Measurements from ENCODE around the gene CYP4Z1.
"Not testable (repeated sequence)": the region's sequence is repeated elsewhere in the genome, so short reads cannot be mapped to it uniquely, and the experiment has no call there.

CYP4Z1 gene, protein sequence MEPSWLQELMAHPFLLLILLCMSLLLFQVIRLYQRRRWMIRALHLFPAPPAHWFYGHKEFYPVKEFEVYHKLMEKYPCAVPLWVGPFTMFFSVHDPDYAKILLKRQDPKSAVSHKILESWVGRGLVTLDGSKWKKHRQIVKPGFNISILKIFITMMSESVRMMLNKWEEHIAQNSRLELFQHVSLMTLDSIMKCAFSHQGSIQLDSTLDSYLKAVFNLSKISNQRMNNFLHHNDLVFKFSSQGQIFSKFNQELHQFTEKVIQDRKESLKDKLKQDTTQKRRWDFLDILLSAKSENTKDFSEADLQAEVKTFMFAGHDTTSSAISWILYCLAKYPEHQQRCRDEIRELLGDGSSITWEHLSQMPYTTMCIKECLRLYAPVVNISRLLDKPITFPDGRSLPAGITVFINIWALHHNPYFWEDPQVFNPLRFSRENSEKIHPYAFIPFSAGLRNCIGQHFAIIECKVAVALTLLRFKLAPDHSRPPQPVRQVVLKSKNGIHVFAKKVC

GRCh38 chr1:47067097-47067594, at the start of gene CYP4Z1:
CYP4Z1 (plus strand) TSS chr1:47067231; CDS start chr1:47067491, 260 bp downstream.
- DNase-seq (ENCODE audit: low read depth in 2 of 2), result no peak

- DNase-seq (ENCODE audit: low read depth in 2 of 2), result no peak
These were observed 46.0 kb upstream of the CYP4Z1 start for GRCh38 chr1:47021070-47021469.

DNA sequence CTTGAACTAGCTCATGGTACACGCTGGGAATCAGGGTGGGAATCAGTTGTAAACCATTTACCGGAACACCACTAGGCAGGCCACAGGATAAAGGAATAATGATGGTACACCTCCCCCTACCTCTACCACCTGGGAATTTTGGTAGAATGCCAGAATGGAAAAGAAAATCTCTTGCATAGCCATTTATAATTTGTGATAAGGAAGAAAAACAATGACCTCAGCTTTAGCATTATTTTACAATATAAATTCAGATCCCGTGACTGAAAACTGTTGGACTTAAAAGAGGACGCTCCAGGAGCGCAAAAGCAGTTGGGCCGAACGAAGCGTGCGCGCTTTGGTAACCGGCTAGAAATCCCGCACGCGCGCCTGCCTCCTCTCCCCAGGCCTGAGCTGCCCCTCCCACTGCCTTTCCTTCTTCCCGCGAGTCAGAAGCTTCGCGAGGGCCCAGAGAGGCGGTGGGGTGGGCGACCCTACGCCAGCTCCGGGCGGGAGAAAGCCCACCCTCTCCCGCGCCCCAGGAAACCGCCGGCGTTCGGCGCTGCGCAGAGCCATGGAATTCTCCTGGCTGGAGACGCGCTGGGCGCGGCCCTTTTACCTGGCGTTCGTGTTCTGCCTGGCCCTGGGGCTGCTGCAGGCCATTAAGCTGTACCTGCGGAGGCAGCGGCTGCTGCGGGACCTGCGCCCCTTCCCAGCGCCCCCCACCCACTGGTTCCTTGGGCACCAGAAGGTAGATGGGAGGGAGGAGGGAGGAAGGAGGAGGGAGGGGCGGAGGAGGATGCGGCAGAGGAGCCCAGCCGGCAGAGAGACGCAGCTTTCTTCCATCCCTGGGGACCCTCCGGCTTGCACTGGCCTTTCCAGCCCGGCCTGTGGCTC, 43.5 kb upstream of the CYP4Z1 start, which contains the start of gene CYP4X1:
CYP4X1 (plus strand) TSS at position 402 of the 873 bp plus-strand sequence; CDS start at position 551, 149 bp downstream.
- no peak for DNase-seq (ENCODE audit: low read depth in 2 of 2)

- no peak for DNase-seq (ENCODE audit: low read depth in 2 of 2)
These were observed 42.8 kb upstream of the CYP4Z1 start for GRCh38 chr1:47024141-47024801.

- DNase-seq (ENCODE audit: low read depth in 2 of 2), result no peak
These were observed 36.7 kb upstream of the CYP4Z1 start for GRCh38 chr1:47030170-47030805.

DNA sequence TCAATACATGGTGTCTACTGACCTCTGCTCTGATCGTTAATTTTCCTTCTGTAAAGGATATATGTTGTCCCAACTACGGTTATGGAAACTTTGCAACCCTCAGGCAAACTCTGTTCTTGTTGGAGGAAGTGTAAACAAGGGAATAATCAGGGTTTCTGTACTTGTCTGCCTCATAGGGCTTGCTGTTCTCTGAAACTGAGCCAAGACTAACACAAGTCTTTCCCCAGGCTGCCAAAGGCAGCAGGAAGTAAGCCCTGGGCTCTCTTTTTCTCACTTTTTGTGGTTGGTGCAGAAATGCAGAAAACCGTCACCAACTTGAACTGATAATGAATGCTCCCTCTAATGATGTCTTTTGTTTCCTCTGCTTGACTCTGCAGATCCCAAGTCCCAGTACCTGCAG, 36.0 kb upstream of the CYP4Z1 start:
- DNase-seq (ENCODE audit: low read depth in 2 of 2), result no peak

DNA sequence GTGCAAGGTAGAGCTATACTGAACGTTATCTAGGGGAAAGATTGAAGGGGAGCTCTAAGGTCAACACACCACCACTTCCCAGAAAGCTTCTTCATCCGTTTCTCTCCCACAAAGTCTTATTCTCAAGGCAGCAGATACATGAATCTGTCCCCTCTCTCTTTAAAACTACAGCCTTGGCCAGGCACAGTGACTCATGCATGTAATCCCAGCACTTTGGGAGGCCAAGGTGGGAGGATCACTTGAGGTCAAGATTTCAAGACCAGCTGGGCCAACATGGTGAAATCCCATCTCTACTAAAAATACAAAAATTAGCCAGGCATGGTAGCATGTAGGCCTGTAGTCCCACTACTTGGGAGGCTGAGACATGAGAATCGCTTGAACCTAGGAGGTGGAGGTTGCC, 35.4 kb upstream of the CYP4Z1 start:
- DNase-seq (ENCODE audit: low read depth in 2 of 2), result no peak

GRCh38 chr1:47036764-47037163, 30.3 kb upstream of the CYP4Z1 start:
- no peak for DNase-seq (ENCODE audit: low read depth in 2 of 2)

DNA sequence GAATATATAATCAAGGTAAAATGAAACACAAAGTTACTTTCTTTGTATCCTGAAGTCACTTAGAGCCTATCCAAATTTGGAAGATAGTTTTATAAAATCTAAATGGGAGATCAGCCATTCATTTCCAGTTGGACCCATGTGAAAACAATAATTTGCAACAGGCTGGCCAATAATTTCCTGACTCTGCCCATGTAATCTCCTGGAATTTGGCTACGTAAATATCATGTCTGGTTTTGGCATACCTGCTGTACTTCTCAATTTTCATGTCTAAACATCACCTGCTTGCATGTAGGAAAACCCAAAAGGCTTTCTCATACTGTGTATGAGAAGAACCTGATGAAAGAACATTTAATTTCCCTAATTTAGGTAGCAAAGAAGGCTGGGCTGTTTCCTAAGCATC, 7.7 kb upstream of the CYP4Z1 start:
- DNase-seq (ENCODE audit: low read depth in 2 of 2), result no peak

- DNase-seq (ENCODE audit: low read depth in 2 of 2), result not testable (repeated sequence)
These were observed 2.0 kb downstream of the CYP4Z1 start for GRCh38 chr1:47069080-47069479.

- not testable (repeated sequence) for DNase-seq (ENCODE audit: low read depth in 2 of 2)
These were observed 2.5 kb downstream of the CYP4Z1 start for GRCh38 chr1:47069509-47069908.

DNA sequence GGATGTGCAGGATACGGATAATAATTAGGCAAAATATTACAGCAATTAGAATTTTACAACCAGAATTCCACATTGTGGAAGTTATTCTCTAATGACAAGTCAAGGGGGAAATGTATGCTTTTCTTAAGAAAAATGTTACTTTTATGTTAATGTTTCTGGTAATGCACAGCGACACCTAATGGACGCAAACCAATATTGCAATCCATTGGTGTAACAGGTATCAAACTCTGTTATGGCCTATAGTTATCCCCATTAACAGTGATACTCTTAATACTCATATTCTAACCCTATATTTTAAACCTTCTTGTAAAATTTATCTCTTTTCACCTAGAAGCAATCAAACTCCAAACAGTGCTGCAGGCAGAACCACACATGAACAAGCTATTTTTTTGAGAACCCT, 22.3 kb downstream of the CYP4Z1 start:
- not testable (repeated sequence) for DNase-seq (ENCODE audit: low read depth in 2 of 2)

- not testable (repeated sequence) for DNase-seq (ENCODE audit: low read depth in 2 of 2)
These were observed 24.4 kb downstream of the CYP4Z1 start for GRCh38 chr1:47091476-47091875.

GRCh38 chr1:47104816-47105215, 37.8 kb downstream of the CYP4Z1 start:
- DNase-seq (ENCODE audit: low read depth in 2 of 2), result no peak

DNA sequence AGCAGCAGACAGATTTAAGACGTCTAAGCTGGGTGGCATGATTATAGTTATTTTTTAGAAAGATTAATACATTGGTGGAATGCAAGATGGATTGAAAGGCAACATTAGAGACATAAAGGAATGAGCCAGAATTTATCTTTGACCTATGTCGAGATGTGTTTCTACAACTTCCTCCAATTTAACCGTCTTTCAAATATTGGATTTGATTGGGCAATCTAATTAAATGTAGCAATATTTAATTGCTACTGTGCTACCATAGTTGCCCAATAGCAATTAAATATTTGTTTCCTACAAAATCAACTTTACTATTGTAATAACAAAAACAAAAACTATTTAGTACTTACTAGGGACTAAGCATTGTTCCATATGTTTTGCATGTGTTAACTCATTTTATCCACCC, 39.8 kb downstream of the CYP4Z1 start:
- no peak for DNase-seq (ENCODE audit: low read depth in 2 of 2)

DNA sequence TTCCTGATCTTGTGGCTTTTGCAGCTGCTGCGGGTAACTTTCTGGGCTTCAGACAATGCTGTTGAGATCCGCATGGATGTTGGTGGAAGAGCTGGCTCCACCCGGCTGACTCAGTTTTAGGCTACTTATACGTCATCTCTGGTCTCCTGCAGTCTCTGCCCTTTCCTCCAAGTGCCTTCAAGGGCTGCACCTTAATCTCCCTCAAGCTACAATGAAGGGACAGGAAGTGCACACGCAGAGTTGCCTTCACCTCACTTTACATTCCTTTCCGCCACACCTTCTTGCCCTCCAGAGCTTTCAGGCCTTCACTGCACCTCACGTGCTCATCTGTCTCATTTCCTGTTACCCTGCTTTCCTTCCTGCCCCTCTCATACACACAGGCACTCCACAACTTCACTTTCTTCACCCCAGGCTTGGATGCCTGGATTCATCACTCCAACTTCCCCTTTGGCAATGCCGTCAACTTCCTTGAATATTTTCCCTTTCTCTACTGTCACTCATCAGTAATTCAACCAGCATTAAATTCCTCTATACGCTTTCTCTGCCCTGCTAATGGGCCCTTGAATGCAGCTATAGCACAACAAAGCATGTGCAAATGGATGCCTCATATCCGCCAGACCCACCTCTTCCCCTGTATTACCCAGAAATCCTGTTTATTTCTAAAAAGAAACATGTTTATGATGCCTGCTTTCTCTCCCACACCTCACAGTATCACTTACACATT, 41.0 kb downstream of the CYP4Z1 start:
- DNase-seq (ENCODE audit: low read depth in 2 of 2), result not testable (repeated sequence)

DNA sequence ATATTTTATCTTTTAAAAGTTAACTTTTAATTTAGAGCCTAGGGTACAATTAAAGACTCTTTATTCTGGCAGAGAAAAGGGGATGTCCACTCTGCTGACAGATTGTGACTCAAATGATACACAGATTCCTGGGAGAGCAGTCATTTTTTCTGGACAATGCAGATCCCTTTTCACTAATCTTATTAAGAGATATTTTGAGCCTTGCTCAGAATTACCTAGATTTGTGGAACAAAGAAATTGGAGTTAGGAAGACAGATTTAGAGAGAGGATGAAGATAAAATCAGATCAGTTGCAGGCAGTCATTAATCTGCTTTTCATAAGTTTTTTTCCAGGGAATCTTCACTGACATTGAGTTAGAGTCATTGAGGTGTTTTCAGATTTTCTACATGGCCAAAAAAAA, 42.5 kb downstream of the CYP4Z1 start:
- not testable (repeated sequence) for DNase-seq (ENCODE audit: low read depth in 2 of 2)

DNA sequence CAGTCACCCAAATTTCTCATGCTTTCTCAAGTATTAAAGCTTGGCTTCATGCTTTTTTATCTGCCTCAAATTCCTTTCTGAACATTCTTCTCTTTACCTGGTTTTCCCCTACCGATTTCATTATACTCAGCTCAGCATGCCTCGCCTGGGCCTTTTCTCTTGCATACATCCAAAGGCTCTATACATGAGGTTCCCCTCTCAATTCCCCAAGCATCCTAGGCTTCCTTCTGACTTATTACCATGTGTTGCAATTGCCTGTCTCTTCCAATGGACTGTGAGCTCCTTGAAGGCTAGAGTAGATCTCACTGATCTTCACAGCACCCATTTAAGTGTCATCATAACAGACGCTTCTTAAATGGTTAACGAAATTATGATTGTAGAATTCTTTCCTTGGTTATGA, 46.1 kb downstream of the CYP4Z1 start:
- no peak for DNase-seq (ENCODE audit: low read depth in 2 of 2)

DNA sequence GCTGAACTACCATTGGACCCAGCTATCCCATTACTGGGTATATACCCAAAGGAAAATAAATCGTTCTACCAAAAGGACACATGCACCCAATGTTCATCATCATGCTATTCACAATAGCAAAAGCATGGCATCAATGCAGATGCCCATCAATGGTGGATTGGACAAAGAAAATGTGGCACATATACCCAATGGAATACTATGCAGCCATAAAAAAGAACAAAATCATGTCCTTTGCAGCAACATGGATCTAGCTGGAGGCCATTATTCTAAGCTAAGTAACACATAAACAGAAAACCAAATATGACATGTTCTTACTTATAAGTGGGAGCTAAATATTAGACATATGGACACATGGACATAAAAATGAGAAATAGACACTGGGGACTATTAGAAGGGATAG, 54.0 kb downstream of the CYP4Z1 start:
- not testable (repeated sequence) for DNase-seq (ENCODE audit: low read depth in 2 of 2)

DNA sequence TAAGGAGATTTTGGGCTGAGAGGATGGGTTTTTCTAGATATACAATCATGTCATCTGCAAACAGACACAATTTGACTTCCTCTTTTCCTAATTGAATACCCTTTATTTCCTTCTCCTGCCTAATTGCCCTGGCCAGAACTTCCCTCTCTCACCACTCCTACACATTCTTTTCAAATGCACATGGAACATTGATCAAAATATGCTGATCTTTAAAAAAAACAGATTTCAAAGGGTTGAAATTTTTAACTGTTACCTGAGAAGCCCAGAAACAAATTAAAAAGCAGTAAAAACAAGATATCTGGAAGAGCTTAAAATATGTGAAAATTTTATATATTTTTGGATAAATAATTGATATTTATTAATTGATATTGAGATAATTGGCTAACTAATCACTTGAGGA, 57.8 kb downstream of the CYP4Z1 start:
- DNase-seq (ENCODE audit: low read depth in 2 of 2), result not testable (repeated sequence)
